ENCODE measurements around the gene NMNAT3. TPM values are rescaled to one million over a fixed set of nuclear protein-coding genes. Genes with fewer than 3 reads are reported as not detected.

The NMNAT3 gene
- total RNA-seq, 4 donors from 2014 or later = 9.6 to 17.1 (median 11.3) TPM

DNA sequence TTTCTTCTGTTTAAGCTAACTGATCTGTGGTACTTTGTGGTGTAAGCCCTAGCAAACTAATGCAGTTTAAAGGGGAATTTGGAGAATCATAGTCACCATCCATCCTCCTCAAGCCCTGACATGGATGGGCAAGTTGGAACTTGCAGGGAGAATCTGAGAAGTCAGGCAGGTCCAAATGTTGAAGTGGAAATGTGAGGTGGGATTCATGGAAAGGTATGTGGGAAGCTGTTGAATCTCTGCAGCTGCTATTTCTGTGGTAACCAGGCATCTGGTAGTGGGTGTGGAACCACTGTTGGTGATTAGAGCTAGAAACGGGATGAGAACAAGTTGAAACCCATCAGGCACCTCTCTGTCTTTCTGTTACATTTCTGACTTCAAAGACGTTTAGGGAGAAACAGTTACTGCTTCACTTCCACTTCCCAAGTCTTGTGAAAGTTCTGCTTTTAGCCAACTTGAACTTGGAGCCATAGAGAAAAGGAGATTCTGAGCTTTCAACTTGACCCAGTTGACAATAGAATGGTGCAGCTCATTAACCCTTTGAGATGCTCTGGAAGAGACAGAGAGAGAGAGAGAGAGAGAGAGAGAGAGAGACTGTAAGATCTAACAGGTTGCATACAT, 38.1 kb upstream of the NMNAT3 start:
- H3K4me1 ChIP-seq = peaks cover 0 to 3% (median 0%) of the 10 kb centered on the region in 3 donors
- no peak overlapping the region for H3K4me3 ChIP-seq
- 20 to 43% methylated on average over 1 to 2 of the region's 2 CpGs for WGBS, 2 donors (ENCODE audit: low coverage in 1 of 2)
- H3K27ac ChIP-seq = no peak overlapping the region
- TF ChIP-seq POLR2AphosphoS5 (IDR thresholded peaks at IDR 0.05) (no peak), EP300 (IDR thresholded peaks at IDR 0.05) (no peak), POLR2A (IDR thresholded peaks at IDR 0.05) (no peak)
- TF ChIP-seq, protein P1, sequence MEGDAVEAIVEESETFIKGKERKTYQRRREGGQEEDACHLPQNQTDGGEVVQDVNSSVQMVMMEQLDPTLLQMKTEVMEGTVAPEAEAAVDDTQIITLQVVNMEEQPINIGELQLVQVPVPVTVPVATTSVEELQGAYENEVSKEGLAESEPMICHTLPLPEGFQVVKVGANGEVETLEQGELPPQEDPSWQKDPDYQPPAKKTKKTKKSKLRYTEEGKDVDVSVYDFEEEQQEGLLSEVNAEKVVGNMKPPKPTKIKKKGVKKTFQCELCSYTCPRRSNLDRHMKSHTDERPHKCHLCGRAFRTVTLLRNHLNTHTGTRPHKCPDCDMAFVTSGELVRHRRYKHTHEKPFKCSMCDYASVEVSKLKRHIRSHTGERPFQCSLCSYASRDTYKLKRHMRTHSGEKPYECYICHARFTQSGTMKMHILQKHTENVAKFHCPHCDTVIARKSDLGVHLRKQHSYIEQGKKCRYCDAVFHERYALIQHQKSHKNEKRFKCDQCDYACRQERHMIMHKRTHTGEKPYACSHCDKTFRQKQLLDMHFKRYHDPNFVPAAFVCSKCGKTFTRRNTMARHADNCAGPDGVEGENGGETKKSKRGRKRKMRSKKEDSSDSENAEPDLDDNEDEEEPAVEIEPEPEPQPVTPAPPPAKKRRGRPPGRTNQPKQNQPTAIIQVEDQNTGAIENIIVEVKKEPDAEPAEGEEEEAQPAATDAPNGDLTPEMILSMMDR (IDR thresholded peaks at IDR 0.05) = no peak
- H3K9me3 ChIP-seq = no peaks in the 10 kb centered on the region
- H3K27me3 ChIP-seq = no peaks in the 10 kb centered on the region
- no peak for ATAC-seq
- H3K36me3 ChIP-seq = no peaks in the 10 kb centered on the region

DNA sequence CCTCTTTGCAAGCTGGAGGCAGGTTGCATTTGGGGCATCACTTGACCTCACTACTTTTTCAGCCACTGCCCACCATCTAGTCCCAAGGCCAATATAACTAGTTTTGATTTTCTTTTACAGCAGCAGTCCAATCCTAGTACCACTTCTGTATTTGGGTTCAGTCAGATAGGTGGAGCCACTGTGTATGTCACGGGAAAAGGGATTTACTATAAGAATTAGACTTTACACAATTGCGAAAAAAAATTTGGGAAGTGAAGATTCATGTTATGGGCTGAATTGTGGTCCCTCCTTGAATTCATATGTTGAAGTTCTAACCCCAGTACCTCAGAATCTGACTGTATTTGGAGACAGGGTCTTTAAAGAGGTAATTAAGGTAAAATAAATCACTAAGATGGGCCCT, 37.4 kb upstream of the NMNAT3 start:
- Histone ChIP-seq H3K36me3 (no peaks in the 10 kb centered on the region), H3K27ac (no peak overlapping the region), H3K4me3 (no peak overlapping the region), H3K27me3 (no peaks in the 10 kb centered on the region), H3K4me1 (peaks cover 0 to 3% (median 0%) of the 10 kb centered on the region in 3 donors), H3K9me3 (no peaks in the 10 kb centered on the region)
- TF ChIP-seq, protein P1 (IDR thresholded peaks at IDR 0.05) = no peak
- TF ChIP-seq POLR2A (IDR thresholded peaks at IDR 0.05) (no peak), POLR2AphosphoS5 (IDR thresholded peaks at IDR 0.05) (no peak), EP300 (IDR thresholded peaks at IDR 0.05) (no peak)
- 83 to 100% methylated on average over 2 of the region's 2 CpGs for WGBS, 2 donors (ENCODE audit: low coverage in 1 of 2)
- no peak for ATAC-seq

DNA sequence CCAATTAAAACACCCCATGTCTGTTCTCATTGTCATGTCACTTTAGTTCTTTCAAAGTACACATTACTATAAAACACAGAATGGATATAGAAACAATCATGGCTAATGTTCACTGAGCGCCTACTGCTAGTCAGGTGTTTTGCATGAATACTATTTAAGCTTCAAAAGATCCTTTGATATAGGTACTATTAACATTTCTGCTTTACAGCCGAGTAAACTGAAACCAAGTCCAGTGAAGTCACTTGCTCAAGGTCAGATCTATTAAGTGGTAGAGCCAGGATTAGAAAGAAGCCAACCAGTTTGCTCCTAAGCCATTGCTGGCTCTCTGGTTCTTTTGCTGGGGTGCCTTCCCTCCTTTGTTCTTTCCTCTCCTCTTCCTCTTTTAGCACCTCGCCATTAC, 32.4 kb upstream of the NMNAT3 start:
- TF ChIP-seq, protein P1 (IDR thresholded peaks at IDR 0.05) = no peak
- no peak for TF ChIP-seq EP300 (IDR thresholded peaks at IDR 0.05)
- no peak for TF ChIP-seq POLR2AphosphoS5 (IDR thresholded peaks at IDR 0.05)
- no peak for TF ChIP-seq POLR2A (IDR thresholded peaks at IDR 0.05)
- H3K4me3 ChIP-seq = no peak overlapping the region
- H3K36me3 ChIP-seq = no peaks in the 10 kb centered on the region
- H3K27ac ChIP-seq = no peak overlapping the region
- no peaks in the 10 kb centered on the region for H3K9me3 ChIP-seq
- H3K27me3 ChIP-seq = no peaks in the 10 kb centered on the region
- ATAC-seq = no peak
- WGBS, 2 donors (ENCODE audit: low coverage in 1 of 2) = 59 to 67% methylated on average over 3 of the region's 3 CpGs
- no peaks in the 10 kb centered on the region for H3K4me1 ChIP-seq

DNA sequence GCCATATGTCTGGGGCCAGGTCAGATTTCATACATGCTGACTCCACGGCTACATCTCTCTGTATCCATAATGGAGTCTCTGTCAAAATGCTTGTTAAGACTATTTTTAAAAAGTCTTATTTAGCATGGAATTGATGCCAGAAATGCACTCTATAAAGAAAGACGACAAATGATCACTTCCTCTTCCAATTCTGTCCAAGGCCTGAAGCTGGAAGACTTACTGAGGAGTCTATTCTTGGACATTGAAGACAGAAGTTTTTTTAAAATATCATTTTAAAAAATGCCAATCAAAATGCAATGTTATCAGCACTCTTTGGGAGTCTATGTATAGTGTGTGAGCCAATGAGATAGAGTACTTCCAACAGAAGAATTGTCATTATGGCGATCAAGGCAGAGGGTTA, 27.9 kb upstream of the NMNAT3 start:
- H3K27ac ChIP-seq = no peak overlapping the region
- TF ChIP-seq, protein P1 (IDR thresholded peaks at IDR 0.05) = no peak
- TF ChIP-seq POLR2A (IDR thresholded peaks at IDR 0.05) = no peak
- TF ChIP-seq POLR2AphosphoS5 (IDR thresholded peaks at IDR 0.05) = no peak
- no peak for TF ChIP-seq EP300 (IDR thresholded peaks at IDR 0.05)
- peaks cover 4% of the 10 kb centered on the region for H3K27me3 ChIP-seq
- H3K4me3 ChIP-seq = no peak overlapping the region
- no peak for ATAC-seq
- H3K9me3 ChIP-seq = no peaks in the 10 kb centered on the region
- H3K4me1 ChIP-seq = no peaks in the 10 kb centered on the region
- 70 to 72% methylated on average over 2 to 3 of the region's 3 CpGs for WGBS, 2 donors (ENCODE audit: low coverage in 1 of 2)
- no peaks in the 10 kb centered on the region for H3K36me3 ChIP-seq

DNA sequence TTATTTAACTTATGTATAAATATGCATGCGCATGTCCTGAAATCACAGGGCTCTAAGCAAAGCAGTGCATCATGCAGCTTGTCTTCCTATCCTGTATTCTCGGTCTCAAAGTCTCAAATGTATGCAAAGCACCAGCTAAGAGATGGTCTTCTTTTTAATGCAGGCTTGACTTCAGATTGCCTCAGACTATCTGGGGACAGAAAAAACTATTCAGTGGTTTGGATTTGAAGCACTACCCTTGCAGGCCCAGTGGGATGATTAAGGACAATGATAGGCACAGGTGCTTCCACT, 18.5 kb upstream of the NMNAT3 start:
- Histone ChIP-seq H3K9me3 (no peaks in the 10 kb centered on the region), H3K4me3 (no peak overlapping the region), H3K27ac (no peak overlapping the region), H3K36me3 (no peaks in the 10 kb centered on the region), H3K4me1 (no peaks in the 10 kb centered on the region), H3K27me3 (peaks cover 3% of the 10 kb centered on the region)
- ATAC-seq = no peak
- TF ChIP-seq, protein P1 (IDR thresholded peaks at IDR 0.05) = no peak
- no peak for TF ChIP-seq EP300 (IDR thresholded peaks at IDR 0.05)
- TF ChIP-seq POLR2A (IDR thresholded peaks at IDR 0.05) = no peak
- no peak for TF ChIP-seq POLR2AphosphoS5 (IDR thresholded peaks at IDR 0.05)
- WGBS, 2 donors (ENCODE audit: low coverage in 1 of 2) = 100% methylated on average over 2 of the region's 2 CpGs
